Right cardiac atrium (tissue), 5 donors: Measurements from ENCODE around the gene HLTF. TPM values are rescaled to one million over a fixed set of nuclear protein-coding genes. Genes with fewer than 3 reads are reported as not detected.

Source experiments
- ATAC-seq, 2 donors: fragments of 200-7000 bp; cut with Tn5 transposase; one replicate each; pipeline versions ENCODE4 v1.8.0 to v1.9.1; 2020; ENCODE audit warnings: moderate library complexity in 2 of 2, mild to moderate bottlenecking in 1 of 2
- DNase-seq, 3 donors: peaks; one replicate each; pipeline ENCODE4 v3.0.0-alpha.2; 2020
- H3K27ac ChIP-seq: one replicate; pipeline ENCODE4 v1.5.1; 2013; ENCODE audit warnings: mild to moderate bottlenecking, low read length, control low read depth, moderate library complexity
- H3K27me3 ChIP-seq: one replicate; pipeline ENCODE4 v1.6.1; 2013; ENCODE audit not compliant: control insufficient read depth, insufficient read depth
- H3K4me1 ChIP-seq: one replicate; pipeline ENCODE4 v1.6.1; 2013; ENCODE audit warnings: low read length; ENCODE audit not compliant: control insufficient read depth, insufficient read depth
- H3K4me3 ChIP-seq: one replicate; pipeline ENCODE4 v1.5.1; 2013; ENCODE audit warnings: low read length, control low read depth
- H3K9me3 ChIP-seq: one replicate; pipeline ENCODE4 v1.6.1; 2013; ENCODE audit warnings: low read length; ENCODE audit not compliant: control insufficient read depth
- WGBS: extraction: QIAGEN DNeasy Blood & Tissue Kit; methylation state at CpG from one replicate; pipeline ENCODE4 v1.1.7; 2013; 5-methylcytosine and 5-hydroxymethylcytosine counted together
- intact Hi-C, 4 donors: fragments of 100-400 bp; cut with DNase I; formaldehyde crosslinking; loops; one replicate each; pipeline versions ENCODE4 v1.11.0 to v1.14.0; 2022 to 2023
- polyA plus RNA-seq: library from polyadenylated mRNA; stranded (reverse); fragments of 200-250 nt; gene quantifications from one replicate; pipeline ENCODE4 v1.2.3, GENCODE V29; 2013
- total RNA-seq, 4 donors: library from RNA; stranded (reverse); fragmentation: NEBNext Ultra II Directional; extraction: Animal tissue kit (Norgen Biotek cat#: 25700); gene quantifications; one replicate each; pipeline ENCODE4 v1.2.1, GENCODE V29; 2021
- donor health status: healthy with polysubstance abuse.
- donor health status: DM: no; HTN: yes; CAD: no.
- donor health status: DM: no; HTN: no; CAD: no.
- donor health status: DM: no; HTN: yes; CAD: no; lungs with severe emphysema.
- donor health status: DM: yes; HTN: yes; CAD: no.

Gene HLTF
- total and polyA plus RNA-seq, 5 donors: 9.8 to 33.1 (median 26.6) TPM

GRCh38 chr3:149003653-149004305, 82.6 kb downstream of the HLTF start:
- DNase-seq (no peak), ATAC-seq (no peak)
- Histone ChIP-seq H3K27ac (no peak overlapping the region), H3K27me3 (no peaks in the 10 kb centered on the region), H3K4me1 (peaks cover 2% of the 10 kb centered on the region), H3K4me3 (no peak overlapping the region), H3K9me3 (no peaks in the 10 kb centered on the region)
- intact Hi-C loops: no loop called here
- WGBS: 85% methylated on average over 6 of the region's 6 CpGs

- Histone ChIP-seq H3K4me3 (no peak overlapping the region), H3K27ac (no peak overlapping the region), H3K9me3 (no peaks in the 10 kb centered on the region), H3K4me1 (peaks cover 2% of the 10 kb centered on the region), H3K27me3 (no peaks in the 10 kb centered on the region)
- WGBS: 78% methylated on average over 3 of the region's 3 CpGs
- intact Hi-C loops: no loop called here
- DNase-seq: no peak
- no peak for ATAC-seq
These were observed 84.6 kb downstream of the HLTF start for GRCh38 chr3:149001727-149002126.

- no peak overlapping the region for H3K27ac ChIP-seq
- no peak overlapping the region for H3K4me3 ChIP-seq
- ATAC-seq (no peak), DNase-seq (no peak)
- peaks cover 2% of the 10 kb centered on the region for H3K4me1 ChIP-seq
- H3K9me3 ChIP-seq: no peaks in the 10 kb centered on the region
- intact Hi-C loops: no loop called here
- 54% methylated on average over 3 of the region's 3 CpGs for WGBS
- H3K27me3 ChIP-seq: no peaks in the 10 kb centered on the region
These were observed 86.1 kb downstream of the HLTF start for GRCh38 chr3:149000206-149000745.

GRCh38 chr3:148999806-149000205, 86.5 kb downstream of the HLTF start:
- DNase-seq (no peak), ATAC-seq (peak in 1 of 2 donors; percentile 74)
- Histone ChIP-seq H3K4me1 (peaks cover 2% of the 10 kb centered on the region), H3K27me3 (no peaks in the 10 kb centered on the region), H3K27ac (peak overlapping the region; percentile 48), H3K9me3 (no peaks in the 10 kb centered on the region), H3K4me3 (no peak overlapping the region)
- 59% methylated on average over 3 of the region's 3 CpGs for WGBS
- intact Hi-C loops: no loop called here

GRCh38 chr3:148998715-148999423, 87.5 kb downstream of the HLTF start:
- DNase-seq (no peak), ATAC-seq (peak in 1 of 2 donors; percentile 28)
- Histone ChIP-seq H3K4me3 (no peak overlapping the region), H3K4me1 (no peaks in the 10 kb centered on the region), H3K27me3 (no peaks in the 10 kb centered on the region), H3K27ac (peak overlapping the region; percentile 61), H3K9me3 (no peaks in the 10 kb centered on the region)
- intact Hi-C loops: no loop called here
- WGBS: 28% methylated on average over 7 of the region's 7 CpGs

GRCh38 chr3:148998297-148998696, 88.0 kb downstream of the HLTF start:
- no peaks in the 10 kb centered on the region for H3K27me3 ChIP-seq
- H3K4me3 ChIP-seq: no peak overlapping the region
- no peak for DNase-seq
- no peaks in the 10 kb centered on the region for H3K4me1 ChIP-seq
- 79% methylated on average over 5 of the region's 5 CpGs for WGBS
- no peaks in the 10 kb centered on the region for H3K9me3 ChIP-seq
- intact Hi-C loops: no loop called here
- no peak for ATAC-seq
- no peak overlapping the region for H3K27ac ChIP-seq

GRCh38 chr3:148997623-148998022, 88.7 kb downstream of the HLTF start:
- Histone ChIP-seq H3K27ac (no peak overlapping the region), H3K4me1 (peaks cover 4% of the 10 kb centered on the region), H3K27me3 (no peaks in the 10 kb centered on the region), H3K9me3 (no peaks in the 10 kb centered on the region), H3K4me3 (no peak overlapping the region)
- intact Hi-C loops: no loop called here
- DNase-seq (no peak), ATAC-seq (no peak)
- WGBS: 84% methylated on average over 1 of the region's 1 CpG

- 74% methylated on average over 10 of the region's 10 CpGs for WGBS
- peaks cover 5% of the 10 kb centered on the region for H3K4me1 ChIP-seq
- DNase-seq (no peak), ATAC-seq (no peak)
- H3K27me3 ChIP-seq: no peaks in the 10 kb centered on the region
- H3K9me3 ChIP-seq: no peaks in the 10 kb centered on the region
- H3K27ac ChIP-seq: no peak overlapping the region
- intact Hi-C loops: no loop called here
- H3K4me3 ChIP-seq: peak overlapping the region; percentile 87
These were observed 93.6 kb downstream of the HLTF start for GRCh38 chr3:148992635-148993255.

GRCh38 chr3:148992027-148992634, 94.2 kb downstream of the HLTF start:
- ATAC-seq (peak; percentile 59 to 66), DNase-seq (peak; percentile 68 to 84 (median 81))
- no peaks in the 10 kb centered on the region for H3K27me3 ChIP-seq
- intact Hi-C loops: no loop called here
- H3K9me3 ChIP-seq: no peaks in the 10 kb centered on the region
- WGBS: 3% methylated on average over 34 of the region's 34 CpGs
- peak overlapping the region; percentile 94 for H3K27ac ChIP-seq
- peak overlapping the region; percentile 87 for H3K4me3 ChIP-seq
- H3K4me1 ChIP-seq: peaks cover 5% of the 10 kb centered on the region

GRCh38 chr3:148991219-148992026, 94.9 kb downstream of the HLTF start, which contains the start of gene GYG1:
TSS of gene GYG1 (plus strand) at chr3:148991540. CDS start at chr3:148991641, 101 bp downstream.
- H3K4me3 ChIP-seq: peak within 1 kb of the TSS; percentile 87
- intact Hi-C loops: no loop called here
- no peaks in the 10 kb centered on the region for H3K27me3 ChIP-seq
- DNase-seq (peak; percentile 89 to 95 (median 93)), ATAC-seq (peak; percentile 96 to 98)
- peaks cover 5% of the 10 kb centered on the region for H3K4me1 ChIP-seq
- no peaks in the 10 kb centered on the region for H3K9me3 ChIP-seq
- peak within 1 kb of the TSS; percentile 94 for H3K27ac ChIP-seq
- under 1% methylated on average over 91 of the region's 91 CpGs for WGBS
